AG10803 (cell line): ENCODE data around the gene EBF4.
"Not testable (repeated sequence)": the region's sequence is repeated elsewhere in the genome, so short reads cannot be mapped to it uniquely, and the experiment has no call there.

Experiments used
- DNase-seq: peaks from one replicate; pipeline ENCODE4 v3.0.0; 2010; ENCODE audit warnings: low read depth
- H3K4me3 ChIP-seq: 2 replicates; pipeline ENCODE4 v1.5.1; 2011; ENCODE audit warnings: mild to moderate bottlenecking, low read length, control low read depth
- TF ChIP-seq, protein P1 (sequence below): conservative IDR thresholded peaks from 2 replicates; pipeline ENCODE4 v1.5.1; 2011; ENCODE audit warnings: mild to moderate bottlenecking, low read length, control low read depth, inconsistent platforms

The EBF4 gene

GRCh38 chr20:2760952-2761305, 68.3 kb downstream of the EBF4 start:
- no peak for DNase-seq
- TF ChIP-seq, protein P1, sequence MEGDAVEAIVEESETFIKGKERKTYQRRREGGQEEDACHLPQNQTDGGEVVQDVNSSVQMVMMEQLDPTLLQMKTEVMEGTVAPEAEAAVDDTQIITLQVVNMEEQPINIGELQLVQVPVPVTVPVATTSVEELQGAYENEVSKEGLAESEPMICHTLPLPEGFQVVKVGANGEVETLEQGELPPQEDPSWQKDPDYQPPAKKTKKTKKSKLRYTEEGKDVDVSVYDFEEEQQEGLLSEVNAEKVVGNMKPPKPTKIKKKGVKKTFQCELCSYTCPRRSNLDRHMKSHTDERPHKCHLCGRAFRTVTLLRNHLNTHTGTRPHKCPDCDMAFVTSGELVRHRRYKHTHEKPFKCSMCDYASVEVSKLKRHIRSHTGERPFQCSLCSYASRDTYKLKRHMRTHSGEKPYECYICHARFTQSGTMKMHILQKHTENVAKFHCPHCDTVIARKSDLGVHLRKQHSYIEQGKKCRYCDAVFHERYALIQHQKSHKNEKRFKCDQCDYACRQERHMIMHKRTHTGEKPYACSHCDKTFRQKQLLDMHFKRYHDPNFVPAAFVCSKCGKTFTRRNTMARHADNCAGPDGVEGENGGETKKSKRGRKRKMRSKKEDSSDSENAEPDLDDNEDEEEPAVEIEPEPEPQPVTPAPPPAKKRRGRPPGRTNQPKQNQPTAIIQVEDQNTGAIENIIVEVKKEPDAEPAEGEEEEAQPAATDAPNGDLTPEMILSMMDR, result no peak
- no peak overlapping the region for H3K4me3 ChIP-seq

DNA sequence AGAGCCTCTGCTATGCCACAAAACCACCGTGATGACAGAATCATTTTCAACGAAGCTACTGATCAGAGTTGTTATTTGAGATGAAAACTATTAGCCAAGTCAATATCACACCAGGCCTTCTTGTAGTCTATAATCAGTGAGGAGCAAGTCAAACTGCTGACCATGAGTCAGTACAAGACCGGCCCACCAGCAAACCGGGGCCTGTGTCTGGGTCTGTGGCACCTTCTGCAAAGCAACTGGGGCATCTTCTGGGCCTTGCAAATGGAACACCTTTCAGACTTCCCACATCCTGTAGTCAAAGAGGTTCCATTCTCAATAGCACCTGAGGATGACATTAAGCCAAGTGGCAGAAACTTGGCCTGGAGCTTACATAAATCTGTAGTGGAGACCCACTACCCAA, 69.3 kb downstream of the EBF4 start:
- no peak overlapping the region for H3K4me3 ChIP-seq
- DNase-seq, result no peak
- TF ChIP-seq, protein P1, result no peak

DNA sequence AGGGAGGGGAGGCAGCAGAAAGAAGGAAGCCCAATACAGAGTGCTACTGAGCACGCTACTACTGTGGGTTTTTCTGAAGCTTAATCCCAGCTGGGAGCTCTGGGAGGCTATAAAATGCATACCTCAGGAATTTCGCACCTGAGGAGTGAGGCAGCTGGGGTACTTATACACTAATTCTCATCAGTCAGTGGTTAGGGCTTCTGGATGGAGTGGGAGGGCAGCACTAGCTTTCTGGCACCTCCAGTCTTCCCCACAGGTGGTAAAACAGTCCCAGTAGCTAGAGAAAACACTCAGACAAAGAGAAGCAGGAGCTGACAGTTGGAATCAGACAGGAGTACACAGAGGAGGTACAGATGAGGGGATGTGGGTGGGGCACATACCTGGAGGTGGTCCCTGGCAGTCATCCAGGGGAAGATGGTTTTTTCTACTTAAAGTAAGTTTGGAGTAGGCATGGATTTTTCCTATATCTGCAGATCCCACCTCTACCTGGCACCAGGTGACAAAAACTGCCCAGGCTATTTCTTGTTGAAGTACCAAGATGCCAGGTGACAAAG, 70.1 kb downstream of the EBF4 start:
- DNase-seq, result no peak
- TF ChIP-seq, protein P1, result no peak
- H3K4me3 ChIP-seq, result no peak overlapping the region

DNA sequence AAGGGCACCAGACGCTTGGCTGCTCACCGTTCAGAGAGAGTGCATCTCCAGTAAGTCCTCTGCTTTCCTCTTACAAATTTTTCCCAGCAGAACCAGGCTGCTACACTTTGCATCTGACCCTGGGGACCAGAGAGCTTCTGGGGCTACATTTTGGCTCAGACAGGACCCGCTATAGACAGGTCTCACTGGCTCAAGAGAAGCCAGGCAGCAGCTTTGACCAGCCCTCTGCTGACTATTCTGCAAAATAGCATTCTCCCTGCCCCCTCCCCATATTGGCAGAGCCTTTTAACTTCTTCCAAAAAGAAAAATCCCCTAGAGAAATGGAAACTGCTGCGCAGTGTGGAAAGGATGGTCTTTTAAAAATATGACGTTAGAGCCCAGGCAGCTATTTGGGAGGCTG, 70.6 kb downstream of the EBF4 start:
- no peak for DNase-seq
- H3K4me3 ChIP-seq, result no peak overlapping the region
- TF ChIP-seq, protein P1, result no peak

- DNase-seq, result peak; percentile 71
- TF ChIP-seq, protein P1, result no peak
Observed at GRCh38 chr20:2767768-2768631, 75.4 kb downstream of the EBF4 start.

GRCh38 chr20:2768632-2769015, 76.0 kb downstream of the EBF4 start:
- no peak for DNase-seq
- TF ChIP-seq, protein P1, result no peak
- H3K4me3 ChIP-seq, result no peak overlapping the region

More at GRCh38 chr20:2767768-2768631, 75.4 kb downstream of the EBF4 start:
- H3K4me3 ChIP-seq, result no peak overlapping the region

DNA sequence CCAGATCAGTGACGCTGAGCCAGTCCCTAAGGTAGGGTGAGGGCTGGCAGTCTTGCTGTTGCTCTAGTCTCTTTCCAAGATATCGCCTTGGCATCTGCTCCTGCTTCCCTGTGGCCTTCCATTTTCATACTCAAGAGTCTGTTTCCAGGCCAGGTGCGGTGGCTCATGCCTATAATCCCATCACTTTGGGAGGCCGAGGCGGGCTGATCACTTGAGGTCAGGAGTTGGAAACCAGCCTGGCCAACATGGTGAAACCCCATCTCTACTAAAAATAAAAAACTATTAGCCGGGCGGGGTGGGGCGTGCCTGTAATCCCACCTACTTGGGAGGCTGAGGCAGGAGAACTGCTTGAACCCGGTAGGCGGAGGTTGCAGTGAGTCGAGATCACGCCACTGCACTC, 77.5 kb downstream of the EBF4 start:
- not testable (repeated sequence) for H3K4me3 ChIP-seq, DNase-seq
